Measurements from ENCODE around the gene AUH. TPM values are rescaled to one million over a fixed set of nuclear protein-coding genes. Genes with fewer than 3 reads are reported as not detected.

Gene AUH
- total RNA-seq, 2 donors from 2014 or later, result 23.0 to 23.5 TPM

DNA sequence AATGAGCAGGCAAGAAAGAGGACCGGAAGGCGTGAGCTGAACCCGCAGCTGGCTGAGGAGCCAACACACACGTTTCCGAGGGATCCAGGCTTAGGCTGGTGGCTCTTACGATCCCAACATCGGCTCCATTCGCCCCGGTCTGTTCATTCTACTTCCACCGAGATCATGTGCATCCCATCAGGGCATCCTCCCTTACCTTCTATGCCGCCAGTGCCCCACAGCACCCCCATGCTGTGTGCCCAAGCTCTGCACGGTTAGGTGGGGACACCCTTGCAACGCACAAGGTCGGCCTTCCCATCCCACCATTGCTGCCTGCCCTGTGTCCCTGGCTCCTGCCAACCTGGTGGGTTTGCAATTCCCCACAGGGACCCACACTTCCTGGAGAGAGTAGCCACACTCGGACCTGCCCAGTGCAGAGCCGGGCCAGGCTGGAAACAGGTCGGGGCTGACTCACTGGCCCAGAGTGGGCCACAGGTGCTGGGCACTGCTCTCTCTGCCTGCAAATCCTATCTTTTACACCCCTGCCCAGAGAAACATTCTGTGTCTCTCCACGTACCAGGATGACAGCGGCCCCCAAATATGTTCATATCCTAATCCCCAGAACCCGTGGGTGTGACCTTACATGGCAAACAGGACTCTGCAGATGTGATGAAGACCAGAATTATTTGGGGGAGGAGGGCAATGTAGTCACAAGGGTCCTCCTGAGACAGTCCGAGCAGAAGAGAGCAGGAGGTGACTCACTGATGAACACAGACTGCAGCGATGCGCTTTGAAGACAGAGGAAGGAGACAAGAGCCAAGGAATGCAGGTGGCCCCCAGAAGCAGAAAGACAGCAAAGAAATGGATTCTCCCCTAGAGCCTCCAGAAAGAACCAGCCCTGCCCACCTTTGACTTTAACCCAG is 182.2 kb downstream of the AUH start:
- Histone ChIP-seq H3K9ac (ENCODE audit: extremely low read depth, low read length, poor library complexity, severe bottlenecking) (no peak overlapping the region), H3K27me3 (ENCODE audit: control insufficient read depth, insufficient read depth, low read length, poor library complexity, severe bottlenecking) (no peaks in the 10 kb centered on the region), H3K27ac (ENCODE audit: low read depth, low read length) (no peak overlapping the region), H3K4me1 (ENCODE audit: control insufficient read depth, insufficient read depth, low read length) (no peaks in the 10 kb centered on the region), H3K36me3 (ENCODE audit: control insufficient read depth, insufficient read depth, low read length) (no peaks in the 10 kb centered on the region), H3K4me3 (ENCODE audit: low read length) (no peak overlapping the region), H3K9me3 (ENCODE audit: control insufficient read depth, low read length) (no peaks in the 10 kb centered on the region)
- no peaks in the 10 kb centered on the region for H3K4me1 Mint-ChIP-seq
- no peaks in the 10 kb centered on the region for H3K9me3 Mint-ChIP-seq
- H3K27ac Mint-ChIP-seq, result no peak overlapping the region
- no peak for DNase-seq
- WGBS, 2 experiments (ENCODE audit: insufficient coverage in 1 of 2, insufficient read length in 1 of 2), result 85 to 89% methylated on average over 10 to 23 of the region's 23 CpGs
- H3K4me3 Mint-ChIP-seq, result no peak overlapping the region
- TF ChIP-seq, protein P1, sequence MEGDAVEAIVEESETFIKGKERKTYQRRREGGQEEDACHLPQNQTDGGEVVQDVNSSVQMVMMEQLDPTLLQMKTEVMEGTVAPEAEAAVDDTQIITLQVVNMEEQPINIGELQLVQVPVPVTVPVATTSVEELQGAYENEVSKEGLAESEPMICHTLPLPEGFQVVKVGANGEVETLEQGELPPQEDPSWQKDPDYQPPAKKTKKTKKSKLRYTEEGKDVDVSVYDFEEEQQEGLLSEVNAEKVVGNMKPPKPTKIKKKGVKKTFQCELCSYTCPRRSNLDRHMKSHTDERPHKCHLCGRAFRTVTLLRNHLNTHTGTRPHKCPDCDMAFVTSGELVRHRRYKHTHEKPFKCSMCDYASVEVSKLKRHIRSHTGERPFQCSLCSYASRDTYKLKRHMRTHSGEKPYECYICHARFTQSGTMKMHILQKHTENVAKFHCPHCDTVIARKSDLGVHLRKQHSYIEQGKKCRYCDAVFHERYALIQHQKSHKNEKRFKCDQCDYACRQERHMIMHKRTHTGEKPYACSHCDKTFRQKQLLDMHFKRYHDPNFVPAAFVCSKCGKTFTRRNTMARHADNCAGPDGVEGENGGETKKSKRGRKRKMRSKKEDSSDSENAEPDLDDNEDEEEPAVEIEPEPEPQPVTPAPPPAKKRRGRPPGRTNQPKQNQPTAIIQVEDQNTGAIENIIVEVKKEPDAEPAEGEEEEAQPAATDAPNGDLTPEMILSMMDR (conservative IDR thresholded peaks at IDR 0.05), result no peak
- H3K27me3 Mint-ChIP-seq (ENCODE audit: insufficient read depth), result no peaks in the 10 kb centered on the region
- H3K36me3 Mint-ChIP-seq (ENCODE audit: low read depth), result no peaks in the 10 kb centered on the region

DNA sequence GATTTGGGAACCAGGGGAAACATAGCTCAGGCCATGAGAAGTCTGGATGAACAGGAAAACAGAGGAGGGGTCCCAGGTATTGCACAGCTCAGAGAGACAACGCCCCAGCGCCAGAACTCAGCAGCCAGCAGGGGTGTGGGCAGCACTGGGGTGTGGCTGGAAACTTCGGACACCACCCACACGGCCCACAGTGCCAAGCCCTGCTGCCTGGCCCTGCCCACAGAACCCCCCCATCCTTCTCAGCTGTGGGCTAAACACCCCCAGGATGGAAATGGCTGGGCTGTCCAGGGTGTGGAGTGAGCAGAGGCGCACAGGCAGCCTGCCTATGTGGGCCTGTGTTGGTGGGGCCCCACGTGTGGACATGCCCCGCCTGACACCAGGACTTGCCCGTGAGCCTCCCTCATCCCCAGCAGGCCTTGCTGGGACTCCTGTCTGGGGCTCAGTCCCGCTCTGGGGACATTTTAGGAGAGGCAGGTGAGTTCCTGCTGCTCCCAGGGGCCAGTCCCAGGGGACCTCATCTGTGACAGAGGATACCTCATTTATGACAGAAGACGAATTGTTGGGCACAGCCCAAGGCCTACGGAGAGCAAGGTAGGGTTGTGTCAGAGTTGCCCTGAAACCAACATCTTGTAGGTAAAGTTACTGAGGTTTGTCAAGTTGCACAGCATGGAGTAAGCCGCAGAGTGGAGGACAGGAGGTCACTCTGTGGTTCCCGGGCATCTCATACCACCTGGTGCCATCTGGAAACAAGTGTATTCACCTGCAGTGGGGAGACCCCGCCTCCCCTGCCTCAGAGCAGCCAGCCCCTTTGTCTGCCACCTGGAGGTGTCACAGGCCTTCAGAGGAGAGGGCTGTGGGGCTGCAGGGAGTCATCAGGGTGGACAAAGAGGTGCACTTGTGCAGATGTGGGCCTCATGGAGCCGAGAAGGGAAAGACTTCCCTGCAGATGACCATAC is 183.2 kb downstream of the AUH start:
- no peaks in the 10 kb centered on the region for H3K4me1 ChIP-seq (ENCODE audit: control insufficient read depth, insufficient read depth, low read length)
- no peaks in the 10 kb centered on the region for H3K36me3 ChIP-seq (ENCODE audit: control insufficient read depth, insufficient read depth, low read length)
- Mint-ChIP-seq H3K27ac (no peak overlapping the region), H3K9me3 (no peaks in the 10 kb centered on the region), H3K36me3 (ENCODE audit: low read depth) (no peaks in the 10 kb centered on the region), H3K4me3 (no peak overlapping the region), H3K27me3 (ENCODE audit: insufficient read depth) (no peaks in the 10 kb centered on the region), H3K4me1 (no peaks in the 10 kb centered on the region)
- H3K9me3 ChIP-seq (ENCODE audit: control insufficient read depth, low read length), result no peaks in the 10 kb centered on the region
- TF ChIP-seq, protein P1 (conservative IDR thresholded peaks at IDR 0.05), result no peak
- no peaks in the 10 kb centered on the region for H3K27me3 ChIP-seq (ENCODE audit: control insufficient read depth, insufficient read depth, low read length, poor library complexity, severe bottlenecking)
- no peak overlapping the region for H3K4me3 ChIP-seq (ENCODE audit: low read length)
- H3K27ac ChIP-seq (ENCODE audit: low read depth, low read length), result no peak overlapping the region
- H3K9ac ChIP-seq (ENCODE audit: extremely low read depth, low read length, poor library complexity, severe bottlenecking), result no peak overlapping the region
- 92% methylated on average over 8 to 15 of the region's 15 CpGs for WGBS, 2 experiments (ENCODE audit: insufficient coverage in 1 of 2, insufficient read length in 1 of 2)
- no peak for DNase-seq

DNA sequence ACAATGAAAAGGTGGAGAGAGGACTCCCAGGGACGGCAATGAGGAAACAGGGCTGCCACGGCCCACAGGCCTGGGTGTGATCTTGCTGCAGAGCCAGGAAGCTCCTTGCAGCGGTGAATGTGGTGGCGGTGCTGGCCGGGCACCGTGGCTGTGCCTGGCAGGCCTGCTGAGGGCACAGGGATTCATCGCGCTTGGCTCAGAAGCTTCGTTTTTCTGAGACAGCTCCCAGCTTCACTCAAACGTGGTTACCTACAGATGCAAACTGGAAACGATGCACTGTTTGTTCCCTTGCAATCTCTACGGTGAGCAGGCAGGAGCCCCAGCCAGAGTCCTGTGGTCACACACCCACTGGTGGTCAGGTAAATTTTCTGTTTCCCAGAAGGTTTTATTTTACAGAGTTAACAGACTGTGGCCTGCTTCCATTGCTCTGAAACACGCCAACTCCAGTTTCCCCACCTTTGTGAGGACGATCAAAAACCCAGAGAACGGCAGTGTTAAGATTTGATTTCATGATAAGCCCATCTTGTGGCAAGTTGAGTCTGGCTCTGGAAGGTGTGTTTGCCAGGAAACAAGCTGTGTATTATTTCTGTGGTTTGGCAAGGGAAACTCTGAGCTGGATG is 183.9 kb downstream of the AUH start:
- TF ChIP-seq, protein P1 (conservative IDR thresholded peaks at IDR 0.05), result no peak
- Histone ChIP-seq H3K36me3 (ENCODE audit: control insufficient read depth, insufficient read depth, low read length) (no peaks in the 10 kb centered on the region), H3K9ac (ENCODE audit: extremely low read depth, low read length, poor library complexity, severe bottlenecking) (no peak overlapping the region), H3K4me1 (ENCODE audit: control insufficient read depth, insufficient read depth, low read length) (no peaks in the 10 kb centered on the region), H3K27me3 (ENCODE audit: control insufficient read depth, insufficient read depth, low read length, poor library complexity, severe bottlenecking) (no peaks in the 10 kb centered on the region), H3K4me3 (ENCODE audit: low read length) (no peak overlapping the region), H3K27ac (ENCODE audit: low read depth, low read length) (no peak overlapping the region), H3K9me3 (ENCODE audit: control insufficient read depth, low read length) (no peaks in the 10 kb centered on the region)
- no peaks in the 10 kb centered on the region for H3K9me3 Mint-ChIP-seq
- no peak overlapping the region for H3K27ac Mint-ChIP-seq
- H3K4me3 Mint-ChIP-seq, result no peak overlapping the region
- H3K27me3 Mint-ChIP-seq (ENCODE audit: insufficient read depth), result no peaks in the 10 kb centered on the region
- H3K4me1 Mint-ChIP-seq, result no peaks in the 10 kb centered on the region
- H3K36me3 Mint-ChIP-seq (ENCODE audit: low read depth), result no peaks in the 10 kb centered on the region
- 89 to 91% methylated on average over 8 to 15 of the region's 15 CpGs for WGBS, 2 experiments (ENCODE audit: insufficient coverage in 1 of 2, insufficient read length in 1 of 2)
- peak; percentile 23 for DNase-seq

Data from endodermal cell (in vitro differentiated cells).